GM19099 (cell line): ENCODE results near the gene NSRP1.

Source experiments
- POLR2A ChIP-seq: IDR thresholded peaks from 3 replicates; pipeline ENCODE4 v1.6.1; 2011; ENCODE audit warnings: low read depth; ENCODE audit not compliant: insufficient read length; ENCODE audit errors: extremely low read depth

NSRP1 gene

DNA sequence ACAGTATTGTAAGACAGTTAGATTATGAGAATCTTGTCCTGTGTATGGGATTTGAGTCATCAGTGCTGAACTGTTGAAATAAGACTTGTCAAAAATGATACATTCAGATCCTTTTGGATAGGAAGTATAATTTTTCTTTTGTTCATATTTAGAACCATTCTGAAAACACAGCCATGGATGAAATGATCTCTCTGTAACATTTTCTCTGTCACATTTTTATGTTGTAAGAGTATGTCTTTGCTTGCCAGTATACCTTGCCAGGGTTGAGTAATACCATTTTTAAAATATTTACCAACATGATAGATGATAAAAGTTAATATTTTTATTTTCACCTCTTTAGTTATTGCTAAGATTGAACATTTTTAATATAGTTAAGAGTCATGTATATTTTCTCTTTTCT lies 45.0 kb downstream of the NSRP1 start:
- TF ChIP-seq POLR2A = no peak

DNA sequence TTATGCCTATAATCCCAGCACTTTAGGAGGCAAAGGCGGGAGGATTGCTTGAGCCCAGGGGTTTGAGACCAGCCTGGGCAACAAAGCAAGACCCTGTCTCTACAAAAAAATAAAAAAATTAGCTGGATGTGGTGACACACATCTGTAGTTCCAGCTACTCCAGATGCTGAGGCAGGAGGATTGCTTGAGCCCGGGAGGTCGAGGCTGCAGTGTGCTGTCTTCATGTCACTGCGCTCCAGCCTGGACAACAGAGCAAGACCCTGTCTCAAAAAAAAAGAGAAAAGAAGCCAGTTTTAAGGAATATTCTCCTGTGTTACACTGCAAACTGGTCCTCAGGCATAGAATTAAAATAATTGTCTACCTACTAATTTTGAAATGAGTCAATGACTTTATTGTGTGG lies 47.9 kb downstream of the NSRP1 start:
- no peak for TF ChIP-seq POLR2A

DNA sequence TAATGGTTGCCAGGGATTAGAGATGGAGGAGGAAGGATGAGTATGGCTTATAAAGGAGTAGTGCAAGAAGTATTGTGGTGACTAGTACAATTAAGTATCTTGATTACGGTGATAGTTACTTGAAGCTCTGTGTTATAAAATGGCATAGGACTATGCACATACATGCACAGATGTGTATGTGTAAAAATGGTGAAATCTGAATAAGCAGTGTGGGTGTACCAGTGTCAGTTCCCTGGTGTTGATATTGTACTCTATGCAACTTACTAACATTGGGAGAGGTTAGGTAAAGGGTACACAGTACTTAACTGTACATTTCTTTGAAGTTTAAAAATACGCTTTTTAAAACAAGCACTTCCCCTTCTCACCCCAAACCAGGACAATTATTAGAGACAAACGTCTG lies 48.5 kb downstream of the NSRP1 start:
- no peak for TF ChIP-seq POLR2A

DNA sequence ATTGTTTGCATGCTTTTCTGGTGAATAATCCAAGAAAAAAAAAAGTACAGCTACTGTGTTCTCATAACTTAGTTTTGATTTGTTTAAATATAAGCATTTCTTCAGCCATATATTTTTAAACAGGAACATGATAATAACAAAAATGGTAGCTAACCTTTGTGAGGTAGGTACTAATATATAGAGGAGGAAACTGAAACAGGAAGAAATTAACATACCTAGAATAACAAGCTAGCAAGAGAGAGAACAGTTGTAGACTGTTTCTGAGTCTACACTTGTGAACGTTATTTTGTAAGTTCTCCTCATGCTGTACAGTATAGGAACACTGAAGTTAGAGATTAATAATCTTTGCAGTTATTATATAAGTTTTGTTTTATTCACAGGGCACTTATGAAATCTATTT lies 49.3 kb downstream of the NSRP1 start:
- no peak for TF ChIP-seq POLR2A

DNA sequence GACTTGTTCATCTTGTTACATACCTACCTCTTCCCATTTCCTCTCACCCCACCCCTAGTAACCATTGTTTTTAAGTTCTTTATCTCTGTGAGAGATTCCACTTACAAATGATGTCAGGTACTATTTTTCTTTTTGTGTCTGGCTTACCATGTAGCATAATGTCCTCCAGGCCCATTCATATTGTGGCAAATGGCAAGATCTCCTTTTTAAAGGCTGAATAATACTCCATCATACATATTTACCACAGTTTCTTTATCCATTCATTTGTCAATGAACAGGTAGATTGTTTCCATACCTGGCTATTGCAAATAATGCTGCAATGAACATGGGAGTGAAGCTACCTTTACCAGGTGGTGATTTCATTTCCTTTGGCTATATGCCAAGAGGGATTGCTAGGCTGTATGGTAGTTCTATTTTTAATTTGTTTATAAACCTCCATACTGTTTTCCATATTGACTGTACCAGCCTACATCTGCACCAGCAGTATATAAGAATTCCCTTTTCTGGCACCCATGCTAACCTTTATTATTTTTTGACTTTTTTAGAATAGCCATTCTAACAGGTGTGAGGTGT lies 53.9 kb downstream of the NSRP1 start:
- no peak for TF ChIP-seq POLR2A

DNA sequence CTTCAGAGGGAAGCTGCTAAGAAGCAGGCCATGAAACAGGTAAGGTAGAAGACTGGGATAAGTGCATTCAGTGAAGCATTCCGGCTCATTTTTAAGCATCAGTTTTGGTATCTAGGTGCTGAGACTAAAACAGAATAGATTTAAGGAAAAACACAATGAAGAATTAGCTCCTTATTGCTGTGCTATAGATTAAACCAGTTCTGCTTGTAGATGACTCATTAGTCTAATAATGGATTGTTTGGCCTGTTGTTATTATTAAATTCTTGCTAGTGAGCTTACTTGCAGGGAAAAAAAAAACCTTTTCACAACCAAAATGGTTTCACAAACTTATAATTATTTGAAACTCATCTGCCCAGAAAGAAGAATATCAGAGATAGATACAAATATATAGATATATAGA lies 55.9 kb downstream of the NSRP1 start:
- TF ChIP-seq POLR2A = no peak

DNA sequence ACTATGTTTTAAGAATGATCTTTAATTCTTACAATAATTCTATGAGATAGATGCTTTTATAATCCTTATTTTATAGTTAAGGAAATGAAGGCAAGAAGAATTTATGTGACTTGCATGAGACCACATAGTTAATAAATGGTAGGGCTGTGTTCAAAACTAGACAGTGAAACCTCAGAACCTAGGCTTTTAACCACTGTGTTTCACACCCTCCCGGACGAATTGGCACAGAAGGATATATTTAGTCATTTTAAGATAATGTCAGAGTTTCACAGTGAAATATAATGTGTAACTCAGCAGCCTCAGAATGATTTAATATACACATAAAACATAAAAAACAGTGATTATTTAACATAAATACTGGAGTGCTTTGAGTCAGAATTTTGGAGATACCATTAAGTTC lies 57.0 kb downstream of the NSRP1 start:
- TF ChIP-seq POLR2A = no peak

DNA sequence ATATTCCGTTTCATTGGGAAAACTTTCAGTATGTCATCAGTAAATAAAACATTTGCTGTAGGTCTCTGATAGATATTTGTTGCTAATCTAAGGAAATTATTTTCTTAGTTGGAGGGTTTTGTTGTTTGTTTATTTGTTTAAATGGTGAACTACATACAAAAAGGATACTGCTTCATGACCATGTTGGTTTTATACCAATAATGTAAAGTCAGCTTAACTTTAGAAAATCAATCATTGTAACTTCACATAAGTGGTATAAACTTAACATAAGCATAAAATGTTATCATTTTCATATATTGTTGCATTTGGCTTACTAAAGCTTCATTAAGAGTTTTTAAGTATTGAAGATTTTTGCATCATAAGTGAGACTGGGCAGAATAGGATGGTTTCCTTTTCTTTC lies 57.9 kb downstream of the NSRP1 start:
- TF ChIP-seq POLR2A = no peak

DNA sequence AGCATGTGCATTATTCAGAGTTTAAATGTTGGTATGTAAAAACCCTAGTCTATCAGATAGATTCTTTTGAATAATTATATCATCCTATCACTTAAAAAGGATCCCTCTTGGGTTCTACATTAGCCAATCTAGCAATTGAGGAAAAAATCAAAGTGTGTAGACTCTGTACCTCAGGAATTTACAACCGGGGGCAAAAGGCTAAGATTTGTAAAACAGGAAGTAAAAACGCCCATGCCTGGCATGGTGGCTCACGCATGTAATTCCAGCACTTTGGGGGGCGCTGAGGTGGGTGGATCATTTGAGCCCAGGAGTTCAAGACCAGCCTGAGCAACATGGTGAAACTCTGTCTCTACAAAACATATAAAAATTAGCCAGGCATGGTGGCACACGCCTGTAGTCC lies 60.2 kb downstream of the NSRP1 start:
- TF ChIP-seq POLR2A = no peak

DNA sequence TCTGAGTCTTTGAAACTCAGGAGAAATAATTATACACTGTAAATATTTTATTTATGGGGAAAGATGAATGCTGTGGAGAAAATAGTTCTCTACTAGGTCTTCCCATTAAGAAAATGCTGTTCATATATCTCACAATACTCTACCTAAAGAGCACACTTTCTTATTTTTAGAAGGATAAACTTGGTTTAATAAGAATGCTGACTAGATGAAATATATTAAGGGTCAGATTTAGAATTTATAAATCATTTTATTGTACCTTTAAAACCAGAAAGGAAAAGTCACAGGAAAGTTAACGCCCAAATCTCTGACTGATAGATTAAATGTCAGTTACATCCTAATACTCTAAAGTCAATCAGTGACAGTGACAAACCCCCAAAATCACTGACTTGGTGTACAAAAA lies 70.1 kb downstream of the NSRP1 start:
- TF ChIP-seq POLR2A = no peak

DNA sequence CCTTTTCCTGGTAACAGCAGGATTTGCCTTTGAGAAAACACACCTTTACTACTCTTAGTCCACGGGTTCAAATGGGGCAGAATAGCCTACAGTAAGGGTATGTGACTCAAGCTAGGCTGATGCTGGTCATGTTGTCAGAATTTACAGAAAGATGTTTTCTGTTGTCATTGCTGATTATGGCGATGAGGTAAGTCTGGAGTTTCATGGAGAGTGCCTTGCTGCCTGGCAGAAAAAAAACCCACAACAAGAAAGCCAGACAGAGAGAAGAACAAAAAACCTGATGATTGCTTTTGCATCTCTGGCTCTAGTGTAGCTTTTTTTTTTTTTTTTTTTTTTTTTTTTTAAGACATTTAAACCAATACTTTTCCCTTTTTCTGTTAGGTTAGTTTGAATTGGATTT lies 71.0 kb downstream of the NSRP1 start:
- no peak for TF ChIP-seq POLR2A

DNA sequence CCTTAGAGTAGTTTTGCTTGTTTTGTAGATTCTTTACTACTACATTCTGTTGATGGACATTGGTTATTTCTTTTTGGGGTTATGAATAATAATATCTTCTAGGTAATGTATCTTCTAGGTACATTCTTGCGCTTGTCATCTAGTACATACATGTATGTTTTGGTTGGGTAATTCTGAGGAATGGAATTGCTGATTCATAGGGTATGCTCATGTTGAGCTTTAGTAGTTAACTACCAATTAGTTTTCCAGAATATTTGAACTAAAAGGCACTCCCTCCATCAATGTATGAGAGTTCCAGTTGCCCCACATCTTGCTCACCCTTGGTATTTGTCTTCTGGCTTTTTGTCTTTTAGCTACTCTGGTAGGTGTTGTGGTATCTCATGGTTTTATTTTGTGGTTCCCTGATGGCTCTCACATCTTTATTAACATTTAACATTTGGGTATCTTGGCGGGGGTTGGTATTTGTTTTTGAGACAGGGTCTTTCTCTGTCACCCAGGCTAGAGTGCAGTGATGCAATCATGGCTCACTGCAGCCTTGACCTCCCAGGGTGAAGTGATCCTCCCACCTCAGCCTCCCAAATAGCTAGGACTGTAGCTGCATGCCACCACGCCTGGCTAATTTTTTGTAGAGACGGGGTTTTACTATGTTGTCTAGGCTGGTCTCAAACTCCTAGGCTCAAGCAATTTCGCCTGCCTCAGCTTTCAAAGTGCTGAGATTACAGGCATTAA lies 71.8 kb downstream of the NSRP1 start:
- no peak for TF ChIP-seq POLR2A

DNA sequence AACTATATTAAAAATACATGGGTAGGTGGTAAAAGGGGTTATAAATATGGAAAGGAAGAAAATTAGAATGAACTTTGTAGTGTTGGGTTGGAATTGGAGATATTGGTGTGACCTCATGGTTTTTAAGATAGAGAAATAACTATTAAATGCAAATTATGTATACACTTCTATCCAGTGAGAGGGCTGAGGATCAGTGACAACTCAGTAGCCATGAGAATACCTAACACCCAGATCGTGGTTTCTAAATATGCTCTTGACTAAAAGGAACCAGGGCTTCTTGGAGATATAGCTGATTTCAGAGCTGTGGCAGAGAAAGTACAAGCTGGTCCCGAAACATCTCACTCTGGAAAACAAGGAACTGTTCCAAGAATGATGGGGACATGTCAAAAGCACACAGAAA lies 74.5 kb downstream of the NSRP1 start:
- no peak for TF ChIP-seq POLR2A

DNA sequence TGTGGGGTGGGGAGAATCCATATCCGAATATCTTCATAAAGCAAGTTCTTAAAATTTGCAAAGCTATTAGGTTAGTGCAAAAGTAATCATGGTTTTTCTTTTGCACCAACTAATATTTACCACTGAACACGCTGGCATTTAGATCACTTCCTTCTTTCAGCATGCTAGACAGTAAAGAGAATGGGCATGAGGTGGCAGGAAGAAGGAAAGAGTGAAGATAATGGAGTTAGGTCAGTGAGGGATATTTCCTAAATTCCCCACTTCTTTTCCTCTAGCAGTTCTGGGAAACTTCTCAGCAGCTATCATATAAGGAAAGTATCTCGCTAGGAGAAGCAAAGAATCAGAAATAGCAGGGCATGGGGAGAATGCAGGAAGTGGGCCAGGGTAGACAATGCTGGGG lies 79.9 kb downstream of the NSRP1 start:
- TF ChIP-seq POLR2A = no peak

DNA sequence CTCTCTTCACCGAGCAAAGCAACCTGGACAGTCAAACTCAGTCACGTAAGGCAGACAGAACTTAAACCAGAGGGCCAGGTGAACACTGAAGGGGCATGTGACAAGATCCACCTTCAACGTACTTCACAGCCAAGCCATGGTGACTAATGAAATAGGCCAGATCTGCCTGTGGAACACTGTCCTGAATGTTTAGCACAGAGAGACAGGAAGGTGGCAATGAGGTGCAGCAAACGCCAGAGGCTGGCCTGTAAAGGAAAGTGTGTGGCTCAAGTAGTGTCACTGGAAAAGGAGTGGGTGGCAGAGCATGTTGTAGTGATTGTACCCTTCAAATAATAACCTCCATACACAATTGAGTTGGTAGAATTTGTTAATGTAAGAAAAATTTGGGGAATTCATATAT lies 80.8 kb downstream of the NSRP1 start:
- no peak for TF ChIP-seq POLR2A

DNA sequence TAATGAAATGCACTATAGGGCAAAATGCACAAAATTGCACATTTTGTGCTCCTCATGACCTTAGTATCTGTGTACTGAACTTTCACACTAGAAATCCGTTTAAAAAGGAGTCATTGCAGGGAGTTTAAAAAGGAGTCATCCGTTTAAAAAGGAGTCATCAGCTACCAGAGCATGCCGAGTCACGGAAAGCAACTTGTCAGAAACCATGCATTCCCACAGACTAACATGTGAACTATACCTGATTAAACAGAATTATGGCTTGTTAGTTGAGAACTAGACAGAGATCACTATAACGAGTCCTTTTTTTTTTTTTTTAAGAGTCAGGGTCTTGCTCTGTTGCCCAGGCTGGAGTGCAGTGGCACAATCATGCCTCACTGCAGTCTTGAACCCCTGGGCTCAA lies 83.0 kb downstream of the NSRP1 start:
- TF ChIP-seq POLR2A = no peak

DNA sequence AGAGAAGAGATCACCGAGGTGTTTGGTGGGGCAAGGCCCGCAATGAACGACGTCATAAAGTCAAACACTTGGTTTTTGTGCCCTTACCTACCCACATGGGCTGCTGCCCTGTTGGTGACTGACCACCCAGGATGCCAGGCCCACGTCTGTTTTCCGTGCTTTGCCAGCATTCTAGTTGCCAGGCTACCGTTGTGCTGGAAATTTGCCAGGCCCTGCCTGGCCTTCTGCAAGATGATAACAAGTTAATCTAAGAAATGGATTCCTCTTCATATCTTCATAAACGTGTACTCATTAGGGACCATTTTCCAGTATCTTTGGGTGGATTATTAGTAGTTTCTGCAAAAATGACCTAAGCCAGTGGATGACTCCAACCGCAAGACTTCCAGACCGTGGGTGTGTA lies 83.5 kb downstream of the NSRP1 start:
- no peak for TF ChIP-seq POLR2A
